ENCODE results near the gene KLHL17.
"Not testable (repeated sequence)": the region's sequence is repeated elsewhere in the genome, so short reads cannot be mapped to it uniquely, and the experiment has no call there.

Gene KLHL17

DNA sequence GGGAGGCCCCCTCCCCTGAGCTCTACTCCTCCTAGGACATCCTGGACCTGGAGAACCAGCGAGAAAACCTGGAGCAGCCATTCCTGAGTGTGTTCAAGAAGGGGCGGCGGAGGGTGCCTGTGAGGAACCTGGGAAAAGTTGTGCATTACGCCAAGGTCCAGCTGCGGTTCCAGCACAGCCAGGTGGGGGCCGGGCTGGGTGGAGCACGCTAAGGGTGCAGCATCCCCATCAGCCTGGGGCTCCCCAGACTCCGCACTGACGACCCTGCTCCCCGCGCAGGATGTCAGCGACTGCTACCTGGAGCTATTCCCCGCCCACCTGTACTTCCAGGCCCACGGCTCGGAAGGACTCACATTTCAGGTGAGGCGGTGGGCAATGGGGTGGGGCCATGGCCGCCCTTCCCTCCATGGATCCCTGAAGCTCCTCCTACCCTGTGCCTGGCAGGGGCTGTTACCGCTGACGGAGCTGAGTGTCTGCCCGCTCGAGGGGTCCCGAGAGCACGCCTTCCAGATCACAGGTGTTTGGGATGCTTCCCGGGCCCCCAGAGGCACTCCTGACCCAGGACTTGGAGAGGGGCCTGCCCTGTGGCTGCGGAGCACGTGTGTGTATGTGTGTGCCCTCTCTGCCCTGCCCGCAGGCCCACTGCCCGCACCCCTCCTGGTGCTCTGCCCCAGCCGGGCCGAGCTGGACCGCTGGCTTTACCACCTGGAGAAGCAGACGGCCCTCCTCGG lies 10.0 kb downstream of the KLHL17 start:
- FAIRE-seq, result no peak

DNA sequence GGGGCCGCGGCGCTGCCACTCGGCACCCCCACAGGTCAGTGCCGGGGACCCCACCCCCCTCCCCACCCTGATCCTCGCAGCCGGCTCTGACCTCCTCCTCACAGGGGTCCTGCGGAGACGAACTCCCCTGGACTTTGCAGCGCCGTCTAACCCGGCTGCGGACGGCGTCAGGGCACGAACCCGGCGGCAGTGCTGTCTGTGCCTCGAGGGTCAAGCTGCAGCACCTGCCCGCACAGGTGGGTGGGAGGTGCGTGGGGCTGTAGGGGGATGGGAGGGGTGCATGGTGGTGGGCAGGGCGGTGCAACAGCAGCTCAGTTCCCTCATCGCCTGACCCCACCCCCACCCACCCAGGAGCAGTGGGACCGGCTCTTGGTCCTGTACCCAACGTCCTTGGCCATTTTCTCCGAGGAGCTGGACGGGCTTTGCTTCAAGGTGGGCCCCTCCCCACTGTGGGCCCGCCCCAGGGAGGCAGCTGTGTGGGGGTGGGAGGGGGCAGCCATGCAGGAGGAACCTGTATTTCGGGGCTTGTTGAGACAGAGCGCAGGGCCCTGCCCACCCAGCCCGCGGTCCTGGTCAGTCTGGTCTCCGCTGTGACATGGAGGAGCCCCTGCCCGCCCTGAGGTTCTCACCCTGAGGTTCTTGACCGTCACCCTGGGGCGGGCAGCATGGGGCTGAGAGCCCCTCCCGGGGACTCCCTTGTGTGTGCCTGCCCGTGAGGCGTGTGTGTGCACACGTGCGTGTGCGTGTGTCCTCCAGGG lies 10.8 kb downstream of the KLHL17 start:
- FAIRE-seq, result no peak

DNA sequence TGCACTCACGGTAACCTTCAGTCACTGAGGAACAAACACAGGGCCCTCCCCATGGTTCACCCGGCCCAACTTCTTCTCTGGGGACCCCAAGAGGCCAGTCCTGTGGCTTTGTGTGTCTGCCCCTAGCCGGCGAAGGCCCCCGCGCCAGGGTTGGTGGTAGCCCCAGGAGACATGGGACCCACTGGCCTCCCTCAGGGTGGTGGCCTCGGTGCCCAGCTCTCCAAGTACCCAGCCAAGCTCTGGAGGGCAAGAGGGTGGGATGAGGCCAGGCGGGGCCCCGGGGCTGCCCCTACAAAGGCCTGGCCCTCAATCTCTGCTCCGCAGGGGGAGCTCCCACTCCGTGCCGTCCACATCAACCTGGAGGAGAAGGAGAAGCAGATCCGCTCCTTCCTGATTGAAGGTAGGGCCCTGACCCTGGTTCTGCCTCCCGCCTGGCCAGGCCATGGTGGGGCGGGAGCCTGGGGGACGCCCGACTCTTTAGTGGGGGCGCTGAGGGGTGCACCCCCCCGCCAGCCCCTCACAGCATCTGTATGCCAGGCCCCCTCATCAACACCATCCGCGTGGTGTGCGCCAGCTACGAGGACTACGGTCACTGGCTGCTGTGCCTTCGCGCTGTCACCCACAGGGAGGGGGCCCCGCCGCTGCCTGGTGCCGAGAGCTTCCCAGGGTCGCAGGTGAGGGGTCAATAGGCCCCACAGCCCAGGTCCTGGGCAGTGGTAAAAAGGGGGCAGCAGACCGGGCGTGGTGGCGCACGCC lies 11.5 kb downstream of the KLHL17 start:
- no peak for FAIRE-seq

DNA sequence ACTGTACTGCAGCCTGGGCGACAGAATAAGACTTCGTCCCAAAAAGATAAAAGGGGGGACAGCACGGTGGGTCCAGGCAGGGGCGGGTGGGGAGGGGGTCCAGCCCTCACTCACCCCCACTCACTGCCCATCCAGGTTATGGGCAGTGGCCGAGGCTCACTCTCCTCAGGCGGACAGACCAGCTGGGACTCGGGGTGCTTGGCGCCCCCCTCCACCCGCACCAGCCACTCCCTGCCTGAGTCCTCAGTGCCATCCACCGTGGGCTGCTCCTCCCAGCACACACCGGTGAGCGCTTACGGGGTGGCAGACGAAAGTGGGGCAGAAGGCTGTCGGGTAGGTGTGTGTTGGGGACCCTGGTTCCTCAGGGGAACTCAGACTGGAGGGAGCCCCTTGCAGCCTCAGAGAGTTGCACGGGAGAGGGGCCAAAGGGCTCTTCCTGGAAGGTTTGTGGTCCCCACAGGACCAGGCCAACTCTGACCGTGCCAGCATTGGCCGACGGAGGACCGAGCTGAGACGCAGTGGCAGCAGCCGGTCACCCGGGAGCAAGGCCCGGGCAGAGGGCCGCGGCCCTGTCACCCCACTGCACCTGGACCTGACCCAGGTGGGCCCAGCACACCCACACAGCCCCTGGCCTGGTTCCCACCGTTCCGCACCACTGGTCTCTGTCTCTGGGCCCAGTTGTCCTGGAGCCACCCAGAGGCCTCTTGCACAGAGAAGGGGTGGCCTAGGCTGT lies 12.5 kb downstream of the KLHL17 start:
- FAIRE-seq, result no peak

DNA sequence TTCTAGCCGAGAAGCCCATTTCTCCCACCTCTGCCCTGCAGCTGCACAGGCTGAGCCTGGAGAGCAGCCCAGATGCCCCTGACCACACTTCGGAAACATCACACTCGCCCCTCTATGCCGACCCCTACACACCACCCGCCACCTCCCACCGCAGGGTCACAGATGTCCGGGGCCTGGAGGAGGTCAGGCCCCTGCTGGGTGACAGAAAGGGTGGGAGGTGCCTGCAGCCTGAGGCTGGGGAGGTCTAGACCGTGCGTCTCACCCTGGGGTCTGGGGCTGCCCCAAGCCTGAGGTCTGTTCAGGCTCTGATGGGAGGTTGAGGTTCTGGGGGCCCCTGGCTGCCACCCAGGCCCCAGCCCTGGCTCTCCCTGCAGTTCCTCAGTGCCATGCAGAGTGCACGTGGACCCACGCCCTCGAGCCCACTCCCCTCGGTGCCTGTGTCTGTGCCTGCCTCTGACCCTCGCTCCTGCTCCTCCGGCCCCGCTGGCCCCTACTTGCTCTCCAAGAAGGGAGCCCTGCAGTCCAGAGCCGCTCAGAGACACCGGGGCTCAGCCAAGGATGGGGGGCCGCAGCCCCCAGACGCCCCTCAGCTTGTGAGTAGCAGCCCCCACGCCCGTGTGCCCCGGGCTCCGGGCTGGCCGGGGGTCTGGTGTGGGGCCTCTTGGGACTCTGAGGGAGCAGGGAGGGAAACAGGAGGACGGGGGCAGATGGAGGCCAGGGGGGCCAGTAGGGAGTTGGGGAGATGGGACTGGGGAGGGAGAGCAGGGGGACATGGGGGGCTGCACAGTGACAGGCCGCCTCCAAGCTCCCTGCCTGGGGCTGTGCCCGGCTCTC lies 13.3 kb downstream of the KLHL17 start:
- no peak for FAIRE-seq

DNA sequence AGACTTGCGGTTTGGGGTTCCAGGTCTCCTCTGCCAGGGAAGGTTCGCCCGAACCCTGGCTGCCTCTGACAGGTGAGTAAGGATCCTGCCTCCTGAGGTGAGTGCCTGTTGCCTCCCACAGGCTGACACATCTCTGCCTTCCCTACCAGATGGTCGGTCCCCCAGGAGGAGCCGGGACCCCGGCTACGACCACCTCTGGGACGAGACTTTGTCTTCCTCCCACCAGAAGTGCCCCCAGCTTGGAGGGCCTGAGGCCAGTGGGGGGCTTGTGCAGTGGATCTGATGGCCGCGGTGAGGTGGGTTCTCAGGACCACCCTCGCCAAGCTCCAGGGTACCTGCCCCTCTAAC lies 13.9 kb downstream of the KLHL17 start:
- FAIRE-seq, result no peak

DNA sequence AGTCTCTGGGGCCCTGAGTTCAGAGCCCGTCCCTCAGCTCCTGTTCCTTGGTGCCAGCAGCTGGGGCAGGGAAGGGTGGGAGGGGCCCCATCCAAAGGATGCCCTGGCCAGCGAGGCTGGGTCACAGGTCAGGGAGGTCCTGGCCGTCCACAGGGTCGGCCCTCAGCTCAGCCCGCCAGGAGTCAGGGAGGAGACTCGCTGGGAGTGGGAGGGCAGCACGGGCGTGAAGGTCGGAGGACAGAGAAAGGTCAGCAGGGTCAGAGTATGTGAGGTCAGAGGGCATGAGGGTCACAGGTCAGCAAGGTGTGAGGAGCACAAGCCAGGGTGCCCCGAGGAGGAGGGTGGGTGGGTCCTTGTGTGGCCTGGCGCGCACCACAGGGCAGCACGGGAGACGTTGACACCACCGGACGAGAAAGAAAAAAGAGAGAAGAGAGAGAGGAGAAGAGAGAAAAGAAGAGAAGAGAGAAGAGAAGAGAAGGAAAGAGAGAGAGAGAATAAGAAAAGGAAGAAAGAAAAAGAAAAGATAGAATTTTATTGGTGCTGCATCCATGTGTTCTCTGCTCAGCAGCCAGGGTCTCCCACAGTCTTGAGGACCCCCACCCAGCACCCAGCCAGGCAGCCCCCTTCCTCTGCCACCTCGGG lies 14.4 kb downstream of the KLHL17 start:
- FAIRE-seq, result no peak

DNA sequence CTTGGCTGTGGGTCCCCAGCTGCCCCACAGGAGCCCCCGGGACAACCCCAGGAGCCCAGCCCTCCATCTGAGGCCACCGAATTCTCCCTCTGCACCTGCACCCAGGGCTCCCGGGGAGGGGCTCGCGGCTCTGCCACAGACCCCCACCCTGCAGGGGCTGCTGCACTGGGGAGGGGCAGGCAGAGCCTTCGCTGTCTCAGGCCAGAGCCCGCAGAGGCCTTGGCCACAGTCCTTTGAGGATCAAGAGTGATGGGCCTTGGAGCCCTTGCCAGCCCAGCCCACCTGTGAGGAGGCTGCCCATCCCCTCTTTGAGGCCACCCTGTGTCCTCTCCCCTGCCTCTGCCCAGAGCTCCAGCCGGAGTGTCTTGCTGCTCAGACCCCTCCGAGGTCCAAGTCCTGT lies 15.0 kb downstream of the KLHL17 start:
- FAIRE-seq, result no peak

DNA sequence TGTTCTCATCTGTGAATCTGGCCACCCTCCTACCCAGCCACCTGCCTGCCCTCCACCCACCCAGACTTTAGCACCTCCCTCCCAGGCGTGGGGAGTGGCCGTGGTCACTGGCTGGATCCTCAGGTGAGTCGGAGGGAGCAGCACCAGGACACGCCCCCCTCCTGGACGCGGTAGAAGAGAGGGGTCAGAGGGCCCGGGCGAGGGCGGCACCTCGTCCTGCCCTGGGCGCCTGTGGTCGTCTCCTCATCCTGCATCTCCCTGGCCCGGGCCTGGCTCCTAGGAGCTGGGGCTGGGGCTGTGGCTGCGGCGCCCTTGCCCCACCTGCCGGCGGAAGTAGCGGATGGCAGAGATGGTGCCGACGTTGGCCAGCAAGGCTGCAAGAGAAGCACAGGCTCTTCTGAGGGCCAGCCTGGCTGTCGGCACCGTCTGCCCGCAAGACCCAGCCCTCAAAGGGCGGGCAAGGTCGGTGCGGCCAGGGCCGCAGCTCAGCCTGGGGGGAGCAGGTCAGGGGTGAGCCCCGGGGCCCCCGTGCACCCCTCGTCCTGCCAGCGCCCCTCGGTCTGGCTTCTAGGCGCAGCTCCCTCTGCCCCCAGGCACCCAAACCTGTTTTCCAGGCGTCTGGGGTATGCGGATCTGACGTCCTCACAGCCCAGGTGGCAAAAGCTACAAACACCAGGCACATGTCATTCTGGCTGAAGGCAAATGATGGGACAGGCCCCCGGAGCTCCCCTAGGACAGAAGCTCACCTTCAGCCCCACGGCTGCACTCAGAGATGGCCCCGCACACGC lies 15.7 kb downstream of the KLHL17 start:
- no peak for FAIRE-seq

DNA sequence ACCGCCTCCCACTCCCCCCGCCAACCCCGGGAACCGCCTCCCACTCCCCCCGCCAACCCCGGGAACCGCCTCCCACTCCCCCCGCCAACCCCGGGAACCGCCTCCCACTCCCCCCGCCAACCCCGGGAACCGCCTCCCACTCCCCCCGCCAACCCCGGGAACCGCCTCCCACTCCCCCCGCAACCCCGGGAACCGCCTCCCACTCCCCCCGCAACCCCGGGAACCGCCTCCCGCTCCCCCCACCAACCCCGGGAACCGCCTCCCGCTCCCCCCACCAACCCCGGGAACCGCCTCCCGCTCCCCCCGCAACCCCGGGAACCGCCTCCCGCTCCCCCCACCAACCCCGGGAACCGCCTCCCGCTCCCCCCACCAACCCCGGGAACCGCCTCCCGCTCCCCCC lies 16.4 kb downstream of the KLHL17 start:
- not testable (repeated sequence) for FAIRE-seq

DNA sequence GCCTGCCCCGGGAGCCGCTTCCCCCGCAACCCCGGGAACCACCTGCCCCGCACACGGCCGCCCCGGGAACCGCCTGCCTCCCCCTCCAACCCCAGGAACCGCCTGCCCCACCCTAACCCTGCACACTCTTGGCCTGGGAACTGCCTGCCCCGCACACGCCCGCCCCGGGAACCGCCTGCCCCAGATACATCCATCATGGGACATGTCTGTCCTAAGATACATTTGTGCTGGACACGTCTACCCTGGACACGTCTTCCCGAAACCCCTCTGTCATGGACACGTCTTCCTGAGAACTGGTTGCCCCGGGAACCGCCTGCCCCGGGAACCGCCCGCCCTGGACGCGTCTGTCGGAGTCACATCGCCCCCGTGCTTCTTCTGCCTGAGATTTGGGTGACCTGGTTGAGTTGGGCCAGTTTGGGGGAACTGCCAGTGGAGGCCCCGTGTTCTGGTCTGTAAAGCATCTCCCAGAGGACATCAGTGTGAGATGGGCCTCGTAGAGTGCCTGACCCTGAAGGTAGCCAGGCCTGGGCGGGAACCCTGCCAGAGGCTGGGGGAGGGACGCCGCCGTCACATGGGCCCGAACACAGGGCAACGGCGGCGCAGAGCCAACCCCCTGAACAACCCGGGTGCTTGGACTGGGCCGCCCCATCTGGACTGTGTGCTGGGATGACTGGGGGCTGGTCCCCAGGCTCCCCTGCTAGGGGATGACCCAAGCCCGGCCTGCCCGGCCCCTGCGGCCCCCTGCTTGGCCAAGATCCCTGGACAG lies 17.9 kb downstream of the KLHL17 start:
- FAIRE-seq, result no peak

DNA sequence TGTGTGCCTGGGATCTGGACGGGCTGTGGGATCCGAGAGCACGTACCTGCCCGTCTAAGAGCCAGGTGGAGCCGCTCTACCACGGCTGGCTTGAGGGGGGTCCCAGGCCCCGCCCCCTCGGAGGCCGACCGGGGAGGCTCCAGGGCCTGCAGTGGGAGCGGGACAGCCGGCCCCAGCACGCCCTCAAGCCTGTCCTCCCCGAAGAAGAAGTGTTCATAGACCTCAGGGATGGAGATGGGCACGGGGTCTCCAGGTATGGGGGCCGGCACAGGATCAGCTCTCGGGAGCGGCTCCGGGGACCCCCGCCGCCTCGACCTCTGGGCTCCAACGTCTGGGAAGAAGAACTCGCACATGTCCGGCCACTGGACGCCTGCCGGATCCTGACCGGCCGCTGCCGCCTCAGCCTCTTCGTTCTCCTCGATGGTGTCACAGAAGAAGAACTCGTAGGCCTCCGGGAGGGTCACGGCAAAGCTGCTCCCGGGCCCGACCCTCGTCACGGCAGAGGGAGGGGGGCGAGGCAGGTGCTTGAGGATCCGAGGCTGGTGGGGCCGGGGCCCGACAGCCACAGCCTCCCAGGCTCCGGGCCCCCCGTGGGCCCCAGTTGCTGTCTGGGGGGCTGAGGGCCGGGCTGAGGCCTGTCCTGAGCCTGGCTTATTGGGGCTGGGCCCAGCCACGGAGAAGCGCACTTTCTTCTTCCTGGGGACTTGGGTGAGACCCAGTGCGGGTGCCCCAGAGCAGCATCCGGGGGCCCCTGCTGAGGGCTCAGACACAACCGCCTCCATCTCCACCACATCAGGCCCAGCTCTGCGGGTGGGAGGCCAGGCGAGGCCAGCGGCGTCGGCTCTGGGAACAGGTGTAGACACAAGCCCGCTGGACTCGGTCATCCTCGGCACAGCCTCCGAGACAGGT lies 18.7 kb downstream of the KLHL17 start:
- FAIRE-seq, result no peak

DNA sequence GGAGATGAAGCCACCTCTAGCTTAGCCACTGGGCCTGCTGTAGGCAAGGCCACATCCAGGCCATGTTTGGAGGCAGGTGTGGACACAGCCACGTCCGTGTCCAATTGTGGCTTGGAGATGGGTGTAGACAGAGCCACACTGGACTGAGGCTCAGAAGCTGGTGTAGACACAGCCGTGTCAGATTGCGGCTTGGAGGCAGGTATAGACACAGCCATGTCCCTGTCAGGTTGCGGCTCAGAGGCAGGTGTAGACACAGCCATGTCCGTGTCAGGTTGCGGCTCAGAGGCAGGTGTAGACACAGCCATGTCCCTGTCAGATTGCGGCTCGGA lies 19.3 kb downstream of the KLHL17 start:
- no peak for FAIRE-seq

DNA sequence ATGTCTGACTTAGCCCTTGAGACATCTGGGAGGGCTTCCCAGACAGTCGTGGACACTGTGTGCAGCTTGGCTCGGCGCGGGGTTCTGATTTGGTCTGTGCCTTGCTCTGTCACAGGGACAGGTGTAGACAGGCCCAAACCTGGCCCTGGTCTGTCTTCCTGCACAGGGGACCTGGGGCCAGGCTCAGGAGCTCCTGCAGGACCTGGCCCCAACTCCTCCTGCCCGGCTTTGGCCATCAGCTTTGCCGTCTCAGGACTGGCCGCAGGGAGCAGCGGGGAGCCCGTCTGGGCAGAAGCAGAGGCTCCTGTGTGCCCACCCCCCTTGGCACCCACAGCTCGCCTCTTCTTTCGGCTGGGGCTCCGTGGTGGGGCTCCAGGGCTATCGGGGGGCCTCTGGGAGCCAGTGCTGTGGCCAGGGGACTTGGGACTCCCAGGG lies 19.8 kb downstream of the KLHL17 start:
- FAIRE-seq, result no peak

DNA sequence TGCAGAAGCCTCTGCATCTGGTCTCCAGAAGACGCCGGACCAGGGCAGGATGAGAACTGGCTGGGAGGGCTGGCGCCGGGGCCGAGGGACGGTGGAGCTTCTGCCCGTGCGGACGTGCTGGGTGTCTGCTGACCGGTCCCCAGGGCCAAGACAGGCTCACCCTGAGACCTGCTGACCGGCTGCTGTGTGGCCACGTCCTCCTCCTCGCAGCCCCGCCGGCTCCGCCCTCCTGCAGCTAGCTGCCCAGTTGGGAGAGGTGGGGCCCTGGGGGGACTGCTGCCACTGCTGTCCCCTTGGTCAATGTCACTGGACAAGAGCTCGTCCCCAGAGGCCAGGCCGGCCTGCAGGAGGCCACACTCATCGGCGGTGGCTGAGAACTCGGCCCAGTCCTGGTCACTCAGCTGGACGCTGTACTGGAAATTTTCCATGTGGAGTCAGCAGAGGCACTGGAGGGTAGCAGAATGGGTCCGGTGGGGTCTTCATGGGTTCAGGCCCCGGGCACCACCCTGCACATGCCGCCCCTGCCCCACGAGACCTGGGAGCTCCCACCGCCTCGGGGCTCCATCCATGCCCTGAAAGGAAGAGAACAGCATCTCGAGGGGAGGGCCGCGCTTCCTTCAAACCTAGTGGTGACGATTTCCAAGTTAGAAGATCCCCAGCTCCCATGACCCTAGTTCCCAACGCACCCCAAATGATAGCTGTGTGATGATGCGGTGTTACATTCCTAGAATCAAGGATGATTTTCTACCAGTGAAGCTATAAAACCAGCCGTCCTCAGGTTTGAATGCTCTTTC lies 20.4 kb downstream of the KLHL17 start:
- no peak for FAIRE-seq

DNA sequence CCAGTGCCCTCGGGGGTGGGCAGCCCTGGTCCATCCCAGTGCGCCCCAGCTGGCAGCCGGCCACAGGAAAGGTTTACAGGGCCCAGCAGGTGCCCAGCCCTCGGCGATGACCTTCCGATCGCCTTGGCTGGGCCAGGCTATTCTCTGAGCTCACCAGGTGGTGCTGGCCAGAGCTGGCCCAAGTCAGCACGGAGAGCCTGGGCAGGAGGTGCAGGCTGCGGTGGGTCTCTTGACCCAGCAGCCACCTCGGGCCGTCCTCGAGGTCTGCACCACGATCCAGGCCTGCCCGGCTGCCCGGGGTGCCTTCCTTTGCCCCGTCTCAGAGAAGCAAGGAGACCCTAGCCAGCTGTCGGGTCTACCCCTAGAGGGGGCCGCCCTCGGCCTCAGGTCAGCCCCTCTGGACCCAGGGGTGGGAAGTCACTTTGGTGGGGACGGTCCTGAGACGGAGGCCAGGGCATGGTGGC lies 21.1 kb downstream of the KLHL17 start:
- no peak for FAIRE-seq

DNA sequence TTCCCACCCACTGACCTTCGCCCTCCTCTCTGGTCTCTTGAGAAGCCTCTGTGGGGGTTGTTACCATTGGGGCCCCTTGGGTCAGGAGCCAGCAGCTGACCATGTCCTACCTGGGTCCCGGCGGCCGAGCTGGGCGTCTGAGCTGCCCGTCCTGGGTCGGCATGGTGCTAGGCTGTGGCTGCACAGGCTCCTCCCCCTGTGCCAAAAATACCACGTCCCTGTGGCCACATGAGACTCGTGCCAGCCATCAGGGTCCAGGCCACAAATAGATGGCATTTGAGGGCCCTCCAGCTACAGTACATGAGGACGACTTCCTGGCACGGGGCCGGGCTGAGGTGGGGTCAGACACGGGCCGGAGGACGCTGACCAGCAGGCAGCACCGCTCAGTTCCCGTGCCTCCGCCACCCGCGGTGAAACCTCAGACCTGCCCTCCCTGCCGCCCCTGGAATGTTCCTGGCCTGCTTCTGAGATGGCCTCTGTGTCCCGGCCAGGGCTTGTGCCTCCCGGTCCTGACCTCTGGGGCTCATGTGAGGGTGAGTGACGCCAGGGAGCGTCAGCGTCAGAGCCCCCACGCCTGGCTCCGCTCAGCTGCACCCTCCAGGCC lies 21.7 kb downstream of the KLHL17 start, which contains the start of gene PERM1:
TSS of gene PERM1 (minus strand) at position 139 of the 604 bp plus-strand sequence. CDS start 1,064 bp downstream, outside the sequence.
- no peak for FAIRE-seq
